Activated CD4-positive, alpha-beta T cell treated with anti-CD3 and anti-CD28 coated beads for 48 hours (primary cell): ENCODE results near the gene PGA4.
"Not testable (repeated sequence)": the region's sequence is repeated elsewhere in the genome, so short reads cannot be mapped to it uniquely, and the experiment has no call there.

Experiments used
- DNase-seq: peaks from one replicate; pipeline ENCODE4 v3.0.0-alpha.2; 2020

Gene PGA4

DNA sequence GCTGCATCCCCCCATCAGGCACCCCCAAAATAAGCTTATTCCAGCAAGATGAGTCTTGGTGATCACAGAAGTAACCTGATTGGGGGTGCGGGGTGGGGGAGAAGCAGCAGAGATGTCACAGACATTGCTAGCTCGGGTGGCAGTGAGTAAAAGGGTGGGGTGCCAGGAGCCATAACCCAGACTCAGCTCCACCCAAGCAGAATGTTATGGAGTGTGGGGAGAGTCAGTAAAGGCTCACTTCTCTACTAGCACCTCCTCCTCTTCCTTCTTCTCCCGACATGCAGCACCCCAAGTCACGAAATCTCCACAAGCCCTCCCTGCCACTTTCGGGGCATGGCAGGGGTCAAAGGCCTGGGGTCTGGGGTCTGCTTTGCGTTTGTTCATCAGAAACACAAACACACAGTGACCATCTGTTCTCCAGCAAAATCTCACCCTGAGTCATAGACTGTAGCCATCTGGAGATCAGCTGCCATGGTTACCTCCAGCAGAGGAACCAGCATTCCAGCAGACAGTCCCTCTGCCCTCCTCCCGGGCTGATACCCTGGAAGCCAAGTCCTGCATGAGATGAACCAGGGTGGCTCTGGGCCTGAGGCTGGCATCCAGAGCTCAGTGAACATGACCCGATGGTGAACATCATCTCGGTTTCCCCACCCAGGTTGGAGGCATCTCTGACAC lies 14.4 kb upstream of the PGA4 start:
- not testable (repeated sequence) for DNase-seq

GRCh38 chr11:61210629-61211028 lies 11.5 kb upstream of the PGA4 start:
- DNase-seq: not testable (repeated sequence)

DNA sequence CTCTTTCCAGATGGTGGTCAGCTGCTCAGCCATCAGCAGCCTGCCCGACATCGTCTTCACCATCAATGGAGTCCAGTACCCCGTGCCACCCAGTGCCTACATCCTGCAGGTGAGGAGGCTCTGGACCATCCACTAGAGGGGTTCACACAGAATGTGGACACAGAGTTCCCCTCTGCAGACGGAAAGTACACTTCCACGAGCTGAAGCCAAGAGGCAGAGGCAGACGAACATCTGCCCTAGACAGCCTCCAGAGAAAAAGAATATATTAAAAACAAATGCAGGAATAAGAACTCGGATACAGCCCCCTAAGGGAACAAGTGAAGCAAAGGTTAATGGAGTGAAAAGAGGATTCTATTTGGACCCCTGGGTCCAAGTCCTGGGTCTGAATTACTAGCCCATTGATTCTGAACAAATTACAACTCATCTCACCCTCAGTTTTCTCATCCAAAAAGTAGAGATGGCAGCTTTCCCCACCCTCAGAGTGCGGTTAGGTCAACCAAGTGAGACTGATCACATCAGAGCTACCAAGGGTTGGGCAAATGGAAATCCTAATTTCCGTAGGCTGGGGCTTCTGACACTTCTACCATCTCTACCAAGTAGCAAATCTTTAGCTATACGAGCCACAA lies 10.7 kb upstream of the PGA4 start:
- not testable (repeated sequence) for DNase-seq

- DNase-seq: not testable (repeated sequence)
Measured at GRCh38 chr11:61212202-61212601, 9.9 kb upstream of the PGA4 start.

DNA sequence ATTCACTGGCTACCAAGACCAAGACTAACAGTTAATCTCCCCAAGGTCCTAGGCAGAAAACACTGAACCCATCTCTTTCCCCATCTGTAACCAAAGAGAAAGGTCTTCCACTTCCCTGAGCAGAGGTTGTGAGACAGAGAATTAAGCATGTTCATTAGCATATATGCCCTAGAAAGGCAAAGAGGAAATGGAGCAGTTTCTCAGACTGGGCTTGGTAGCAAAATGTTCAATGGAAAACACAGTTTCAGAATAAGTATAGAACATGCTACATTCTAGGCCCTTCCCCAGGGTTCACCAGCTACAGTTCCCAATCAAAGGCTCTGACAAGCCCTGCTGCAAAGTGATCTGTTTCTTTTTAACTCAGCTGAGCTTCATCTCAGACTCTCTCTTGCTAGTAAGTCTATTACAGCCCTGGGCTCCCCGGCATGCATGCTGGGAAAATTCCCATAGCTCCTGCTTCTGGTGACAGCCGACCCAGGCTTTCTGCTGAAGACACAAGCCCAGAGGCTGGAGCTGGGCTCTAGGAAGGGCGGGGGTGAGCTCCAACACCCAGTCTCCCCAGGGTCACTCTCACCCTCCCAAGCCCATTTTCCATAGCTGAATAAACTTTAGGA lies 8.3 kb upstream of the PGA4 start:
- not testable (repeated sequence) for DNase-seq

- not testable (repeated sequence) for DNase-seq
Measured at GRCh38 chr11:61218306-61218705, 3.8 kb upstream of the PGA4 start.

DNA sequence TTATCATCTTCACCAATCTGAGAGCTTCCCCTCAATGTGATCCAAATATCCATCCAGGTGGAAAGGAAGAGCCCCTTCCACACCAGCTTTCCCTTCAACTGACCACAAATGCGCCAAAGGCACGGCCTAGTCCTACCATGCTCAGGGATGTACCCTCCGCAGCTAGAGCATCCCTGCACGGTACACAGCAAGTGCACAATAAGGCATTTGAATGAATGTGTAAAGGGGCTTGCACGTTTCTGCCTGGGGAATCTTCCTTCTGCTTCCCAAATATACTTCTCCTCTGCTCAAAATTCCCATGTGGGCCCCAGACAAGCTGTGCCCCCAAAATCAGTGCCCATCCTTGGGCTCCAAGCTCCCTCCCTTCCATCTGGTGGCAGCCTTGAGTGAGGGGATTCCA lies 3.1 kb upstream of the PGA4 start:
- not testable (repeated sequence) for DNase-seq

GRCh38 chr11:61222692-61223091 lies 545 bp downstream of the PGA4 start:
- DNase-seq: not testable (repeated sequence)

DNA sequence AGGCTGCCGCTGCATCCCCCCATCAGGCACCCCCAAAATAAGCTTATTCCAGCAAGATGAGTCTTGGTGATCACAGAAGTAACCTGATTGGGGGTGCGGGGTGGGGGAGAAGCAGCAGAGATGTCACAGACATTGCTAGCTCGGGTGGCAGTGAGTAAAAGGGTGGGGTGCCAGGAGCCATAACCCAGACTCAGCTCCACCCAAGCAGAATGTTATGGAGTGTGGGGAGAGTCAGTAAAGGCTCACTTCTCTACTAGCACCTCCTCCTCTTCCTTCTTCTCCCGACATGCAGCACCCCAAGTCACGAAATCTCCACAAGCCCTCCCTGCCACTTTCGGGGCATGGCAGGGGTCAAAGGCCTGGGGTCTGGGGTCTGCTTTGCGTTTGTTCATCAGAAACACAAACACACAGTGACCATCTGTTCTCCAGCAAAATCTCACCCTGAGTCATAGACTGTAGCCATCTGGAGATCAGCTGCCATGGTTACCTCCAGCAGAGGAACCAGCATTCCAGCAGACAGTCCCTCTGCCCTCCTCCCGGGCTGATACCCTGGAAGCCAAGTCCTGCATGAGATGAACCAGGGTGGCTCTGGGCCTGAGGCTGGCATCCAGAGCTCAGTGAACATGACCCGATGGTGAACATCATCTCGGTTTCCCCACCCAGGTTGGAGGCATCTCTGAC lies 4.5 kb downstream of the PGA4 start:
- DNase-seq: not testable (repeated sequence)

DNA sequence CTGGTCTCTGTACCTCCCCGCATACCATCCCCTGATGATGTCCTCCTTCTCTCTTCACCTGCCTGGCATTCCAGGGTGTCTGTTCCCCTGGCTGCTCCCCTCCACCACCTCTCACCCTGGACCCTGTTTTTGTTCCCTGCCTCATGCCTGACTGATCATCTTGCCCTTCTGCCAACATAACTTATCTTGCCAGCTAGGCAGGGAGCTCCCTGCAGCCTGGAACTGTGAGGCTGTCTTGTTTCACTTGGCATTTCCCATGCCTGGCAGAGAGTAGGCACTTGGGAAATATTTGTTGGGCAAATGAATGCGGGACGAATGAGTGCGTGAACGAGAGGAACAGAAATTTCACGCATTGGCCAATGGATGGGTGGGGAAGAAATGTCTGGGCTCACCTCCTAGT lies 7.3 kb downstream of the PGA4 start:
- not testable (repeated sequence) for DNase-seq

GRCh38 chr11:61231033-61231432 lies 8.9 kb downstream of the PGA4 start:
- not testable (repeated sequence) for DNase-seq

DNA sequence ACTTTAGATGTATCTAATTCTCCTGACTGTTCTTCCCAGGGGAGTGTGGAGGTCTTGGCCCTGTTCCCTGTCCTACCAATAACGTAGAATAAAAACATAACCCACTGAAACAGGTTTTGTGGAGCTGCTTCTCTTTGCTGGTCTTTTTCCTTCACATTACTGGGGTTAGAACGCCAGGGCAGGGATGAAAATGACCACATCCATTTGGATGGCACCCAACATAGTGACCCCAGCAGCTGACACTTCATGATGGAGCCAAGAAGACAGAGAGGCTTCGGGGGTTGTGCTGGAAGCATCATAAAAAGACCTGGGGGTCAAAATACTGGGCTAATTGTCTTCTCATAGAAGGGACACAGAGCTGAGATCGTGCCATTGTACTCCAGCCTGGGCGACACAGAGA lies 9.4 kb downstream of the PGA4 start:
- not testable (repeated sequence) for DNase-seq

- DNase-seq: not testable (repeated sequence)
Measured at GRCh38 chr11:61232548-61233145, 10.5 kb downstream of the PGA4 start.

GRCh38 chr11:61237130-61237529 lies 15.0 kb downstream of the PGA4 start:
- DNase-seq: not testable (repeated sequence)

- not testable (repeated sequence) for DNase-seq
Measured at GRCh38 chr11:61240288-61240687, 18.1 kb downstream of the PGA4 start.

- DNase-seq: not testable (repeated sequence)
Measured at GRCh38 chr11:61240875-61241274, 18.7 kb downstream of the PGA4 start, which contains the start of gene PGA5. Gene PGA5, plus strand, starts transcription at chr11:61241175. Its CDS starts 52 bp downstream, at chr11:61241227.

DNA sequence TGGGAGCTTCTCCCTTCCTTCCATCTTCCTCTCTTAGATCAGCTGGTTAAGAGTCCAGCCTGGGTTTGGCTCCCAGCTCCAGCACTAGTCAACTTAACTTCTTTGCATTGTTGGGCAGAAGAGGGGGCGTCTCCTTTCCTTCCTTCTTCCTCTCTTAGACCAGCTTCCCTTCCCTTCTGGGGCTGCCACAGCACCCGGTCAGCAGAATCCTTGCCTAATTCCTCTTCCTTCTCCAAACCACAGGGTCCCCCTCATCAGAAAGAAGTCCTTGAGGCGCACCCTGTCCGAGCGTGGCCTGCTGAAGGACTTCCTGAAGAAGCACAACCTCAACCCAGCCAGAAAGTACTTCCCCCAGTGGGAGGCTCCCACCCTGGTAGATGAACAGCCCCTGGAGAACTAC lies 19.4 kb downstream of the PGA4 start:
- not testable (repeated sequence) for DNase-seq

- DNase-seq: not testable (repeated sequence)
Measured at GRCh38 chr11:61245284-61245964, 23.3 kb downstream of the PGA4 start.

- not testable (repeated sequence) for DNase-seq
Measured at GRCh38 chr11:61248071-61248470, 25.9 kb downstream of the PGA4 start.

DNA sequence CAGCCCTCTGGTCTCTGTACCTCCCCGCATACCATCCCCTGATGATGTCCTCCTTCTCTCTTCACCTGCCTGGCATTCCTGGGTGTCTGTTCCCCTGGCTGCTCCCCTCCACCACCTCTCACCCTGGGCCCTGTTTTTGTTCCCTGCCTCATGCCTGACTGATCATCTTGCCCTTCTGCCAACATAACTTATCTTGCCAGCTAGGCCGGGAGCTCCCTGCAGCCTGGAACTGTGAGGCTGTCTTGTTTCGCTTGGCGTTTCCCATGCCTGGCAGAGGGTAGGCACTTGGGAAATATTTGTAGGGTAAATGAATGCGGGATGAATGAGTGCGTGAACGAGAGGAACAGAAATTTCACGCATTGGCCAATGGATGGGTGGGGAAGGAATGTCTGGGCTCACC lies 27.1 kb downstream of the PGA4 start:
- not testable (repeated sequence) for DNase-seq

GRCh38 chr11:61250796-61251765 lies 28.9 kb downstream of the PGA4 start:
- DNase-seq: not testable (repeated sequence)
